ENCODE results near the gene COX8C.

GRCh38 chr14:93328546-93328945 lies 18.4 kb upstream of the COX8C start:
- TF ChIP-seq EZH2 (IDR thresholded peaks at IDR 0.05) (no peak), POLR2AphosphoS5 (IDR thresholded peaks at IDR 0.05; ENCODE audit: borderline replicate concordance, low read depth, low read length) (no peak), FOXP2 (optimal IDR thresholded peaks at IDR 0.05; ENCODE audit: control extremely low read depth, extremely low read length, insufficient read depth) (no peak)
